HEK293 (cell line): ENCODE measurements around the gene PITPNB.

Source experiments
- CTCF ChIA-PET: fragments of 350-600 bp; formaldehyde crosslinking; extraction: SDS; loops from one replicate; lab custom pipeline; 2021; ENCODE audit warnings: antibody characterized with exemption; lab: Yijun Ruan, JAX
- POLR2A ChIA-PET: fragments of 300-600 bp; formaldehyde crosslinking; extraction: SDS; loops from one replicate; lab custom pipeline; 2020; ENCODE audit warnings: antibody characterized with exemption, inconsistent platforms; lab: Yijun Ruan, JAX
- H3K27ac ChIP-seq: fragments of 200-500 bp; sonication (Bioruptor generic); 2 replicates; pipeline ENCODE4 v1.5.1; 2014; ENCODE audit warnings: low read depth, low read length, control low read depth, inconsistent platforms; ENCODE audit errors: extremely low read depth
- H3K36me3 ChIP-seq, 2 experiments: fragments of 200-500 bp in 1 of 2; sonication (Bioruptor generic) in 1 of 2; 1 replicate in 1 of 2; 2 replicates in 1 of 2; pipeline ENCODE4 v1.5.1; 2014 to 2017; ENCODE audit warnings: inconsistent platforms in 2 of 2, low read length in 2 of 2; ENCODE audit not compliant: control insufficient read depth in 2 of 2, insufficient read depth in 1 of 2
- H3K4me1 ChIP-seq: fragments of 200-500 bp; sonication (Bioruptor generic); 2 replicates; pipeline ENCODE4 v1.5.1; 2014; ENCODE audit warnings: mild to moderate bottlenecking, low read length, inconsistent platforms; ENCODE audit not compliant: control insufficient read depth, insufficient read depth
- H3K4me3 ChIP-seq: 2 replicates; pipeline ENCODE4 v1.5.1; 2011; ENCODE audit warnings: low read depth, mild to moderate bottlenecking, control low read depth, low read length, moderate library complexity
- H3K9me3 ChIP-seq: fragments of 200-500 bp; sonication (Bioruptor generic); 2 replicates; pipeline ENCODE4 v1.5.1; 2014; ENCODE audit warnings: low read depth, low read length, inconsistent platforms; ENCODE audit not compliant: control insufficient read depth, insufficient read depth
- ATF2 ChIP-seq: fragments of 450-650 bp; formaldehyde crosslinking; IDR thresholded peaks from 2 replicates; pipeline ENCODE4 v1.5.1; 2016; ENCODE audit warnings: missing biosample characterization, missing genetic modification characterization, low read depth
- BCL11B ChIP-seq: fragments of 450-650 bp; formaldehyde crosslinking; IDR thresholded peaks from 2 replicates; pipeline ENCODE4 v1.5.1; 2016; ENCODE audit warnings: low read depth, missing biosample characterization, missing genetic modification characterization
- EGR2 ChIP-seq: fragments of 450-650 bp; formaldehyde crosslinking; IDR thresholded peaks from 2 replicates; pipeline ENCODE4 v1.5.1; 2016; ENCODE audit warnings: low read depth, missing biosample characterization, missing genetic modification characterization
- FEZF1 ChIP-seq: fragments of 450-650 bp; formaldehyde crosslinking; IDR thresholded peaks from 2 replicates; pipeline ENCODE4 v1.5.1; 2016; ENCODE audit warnings: missing biosample characterization, missing genetic modification characterization
- KLF17 ChIP-seq: fragments of 450-650 bp; formaldehyde crosslinking; IDR thresholded peaks from 2 replicates; pipeline ENCODE4 v1.5.1; 2016; ENCODE audit warnings: missing biosample characterization, missing genetic modification characterization
- SALL2 ChIP-seq: fragments of 450-650 bp; formaldehyde crosslinking; IDR thresholded peaks from 2 replicates; pipeline ENCODE4 v1.5.0; 2017; ENCODE audit warnings: missing biosample characterization, mild to moderate bottlenecking, missing genetic modification characterization, borderline replicate concordance
- TSHZ1 ChIP-seq: fragments of 450-650 bp; formaldehyde crosslinking; IDR thresholded peaks from 2 replicates; pipeline ENCODE4 v1.5.1; 2016; ENCODE audit warnings: missing biosample characterization, missing genetic modification characterization, borderline replicate concordance
- YY2 ChIP-seq: fragments of 450-650 bp; formaldehyde crosslinking; IDR thresholded peaks from 2 replicates; pipeline ENCODE4 v1.5.1; 2016; ENCODE audit warnings: missing biosample characterization, missing genetic modification characterization
- ZFP37 ChIP-seq: fragments of 450-650 bp; formaldehyde crosslinking; IDR thresholded peaks from 2 replicates; pipeline ENCODE4 v1.5.1; 2016; ENCODE audit warnings: missing biosample characterization, missing genetic modification characterization
- ZFP41 ChIP-seq: fragments of 450-650 bp; formaldehyde crosslinking; IDR thresholded peaks from 2 replicates; pipeline ENCODE4 v1.5.1; 2016; ENCODE audit warnings: missing biosample characterization, missing genetic modification characterization, borderline replicate concordance
- ZNF121 ChIP-seq: fragments of 450-650 bp; formaldehyde crosslinking; IDR thresholded peaks from 2 replicates; pipeline ENCODE4 v1.5.1; 2016; ENCODE audit warnings: missing biosample characterization, missing genetic modification characterization
- ZNF16 ChIP-seq: fragments of 450-650 bp; formaldehyde crosslinking; IDR thresholded peaks from 2 replicates; pipeline ENCODE4 v1.5.1; 2016; ENCODE audit warnings: low read depth, missing biosample characterization, missing genetic modification characterization
- ZNF211 ChIP-seq: fragments of 450-650 bp; formaldehyde crosslinking; IDR thresholded peaks from 2 replicates; pipeline ENCODE4 v1.5.1; 2016; ENCODE audit warnings: low read depth, missing biosample characterization, missing genetic modification characterization
- ZNF292 ChIP-seq: fragments of 450-650 bp; formaldehyde crosslinking; IDR thresholded peaks from 2 replicates; pipeline ENCODE4 v1.5.1; 2016; ENCODE audit warnings: low read depth, missing biosample characterization, missing genetic modification characterization, borderline replicate concordance
- ZNF341 ChIP-seq: fragments of 450-650 bp; formaldehyde crosslinking; IDR thresholded peaks from 2 replicates; pipeline ENCODE4; 2016; ENCODE audit warnings: low read depth, missing biosample characterization, missing genetic modification characterization
- ZNF37A ChIP-seq: fragments of 450-650 bp; IDR thresholded peaks from 2 replicates; pipeline ENCODE4 v1.5.1; 2018; ENCODE audit warnings: missing biosample characterization, missing genetic modification characterization
- ZNF501 ChIP-seq: fragments of 450-650 bp; formaldehyde crosslinking; IDR thresholded peaks from 2 replicates; pipeline ENCODE4 v1.5.1; 2016; ENCODE audit warnings: missing biosample characterization, missing genetic modification characterization
- ZNF514 ChIP-seq: fragments of 450-650 bp; formaldehyde crosslinking; IDR thresholded peaks from 2 replicates; pipeline ENCODE4 v1.5.1; 2016; ENCODE audit warnings: missing biosample characterization, missing genetic modification characterization
- ZNF600 ChIP-seq: fragments of 450-650 bp; formaldehyde crosslinking; IDR thresholded peaks from 2 replicates; pipeline ENCODE4 v1.5.1; 2016; ENCODE audit warnings: missing biosample characterization, missing genetic modification characterization
- ZNF654 ChIP-seq: fragments of 450-650 bp; formaldehyde crosslinking; IDR thresholded peaks from 2 replicates; pipeline ENCODE4 v1.5.1; 2016; ENCODE audit warnings: low read depth, missing biosample characterization, missing genetic modification characterization
- ZNF658 ChIP-seq: fragments of 450-650 bp; formaldehyde crosslinking; IDR thresholded peaks from 2 replicates; pipeline ENCODE4; 2016; ENCODE audit warnings: missing biosample characterization, missing genetic modification characterization
- ZNF776 ChIP-seq: fragments of 450-650 bp; formaldehyde crosslinking; IDR thresholded peaks from 2 replicates; pipeline ENCODE4 v1.5.0; 2017; ENCODE audit warnings: missing biosample characterization, missing genetic modification characterization, borderline replicate concordance
- ZNF777 ChIP-seq: fragments of 450-650 bp; formaldehyde crosslinking; IDR thresholded peaks from 2 replicates; pipeline ENCODE4 v1.5.1; 2017; ENCODE audit warnings: missing biosample characterization, missing genetic modification characterization, borderline replicate concordance
- ZNF792 ChIP-seq: fragments of 450-650 bp; formaldehyde crosslinking; IDR thresholded peaks from 2 replicates; pipeline ENCODE4 v1.5.1; 2016; ENCODE audit warnings: missing biosample characterization, missing genetic modification characterization
- ZNF830 ChIP-seq: fragments of 450-650 bp; IDR thresholded peaks from 2 replicates; pipeline ENCODE4 v1.5.0; 2018; ENCODE audit warnings: missing biosample characterization, missing genetic modification characterization, low read depth, mild to moderate bottlenecking, moderate library complexity
- ZSCAN18 ChIP-seq: fragments of 450-650 bp; formaldehyde crosslinking; IDR thresholded peaks from 2 replicates; pipeline ENCODE4 v1.5.1; 2016; ENCODE audit warnings: missing biosample characterization, missing genetic modification characterization

Gene PITPNB

GRCh38 chr22:27903805-27904473, 15.1 kb downstream of the PITPNB start (continued):
- no peak for TF ChIP-seq ATF2 (tag by site-specific recombination)
- TF ChIP-seq SALL2 (tag by site-specific recombination), result no peak
- TF ChIP-seq ZNF16, result no peak
- TF ChIP-seq ZNF37A (tag by site-specific recombination), result no peak
- TF ChIP-seq FEZF1 (tag by site-specific recombination), result 0 out of 2 replicates have a peak, but pooled peaks have one; percentile 30
- TF ChIP-seq ZNF776 (tag by site-specific recombination), result no peak
- TF ChIP-seq ZNF777, result no peak
- TF ChIP-seq ZNF501 (tag by site-specific recombination), result no peak
- TF ChIP-seq, all 188 proteins: peak for 6

- Histone ChIP-seq H3K9me3 (no peaks in the 10 kb centered on the region), H3K4me3 (no peak overlapping the region), H3K27ac (no peak overlapping the region), H3K36me3 (peaks cover 71 to 75% of the 10 kb centered on the region in 2 experiments), H3K4me1 (no peaks in the 10 kb centered on the region)
- ChIA-PET CTCF (interaction anchor here (0.6 to 4.2 kb wide), 2 partner anchors 13 to 36 kb away, joined by 3 to 40 read pairs; no protein-coding TSS in a partner anchor), POLR2A (interaction anchor here (1.2 kb wide), 1 partner anchor 20 kb away, joined by 3 read pairs; no protein-coding TSS in a partner anchor)
- no peak for TF ChIP-seq ZNF600 (tag by site-specific recombination)
- no peak for TF ChIP-seq ZNF341
- TF ChIP-seq ZNF501 (tag by site-specific recombination), result no peak
- no peak for TF ChIP-seq ZNF654 (tag by site-specific recombination)
- no peak for TF ChIP-seq ZNF292 (tag by site-specific recombination)
- TF ChIP-seq ZFP37, result no peak
- no peak for TF ChIP-seq KLF17 (tag by site-specific recombination)
- no peak for TF ChIP-seq ZSCAN18 (tag by site-specific recombination)
- no peak for TF ChIP-seq ZNF777
- TF ChIP-seq BCL11B (tag by site-specific recombination), result no peak
- TF ChIP-seq TSHZ1 (tag by site-specific recombination), result no peak
- TF ChIP-seq ZNF121, result no peak
- TF ChIP-seq ZNF658, result no peak
- TF ChIP-seq ZFP41, result no peak
- no peak for TF ChIP-seq ZNF211 (tag by site-specific recombination)
- no peak for TF ChIP-seq YY2 (tag by site-specific recombination)
- TF ChIP-seq ZNF514, result no peak
- TF ChIP-seq ZNF792 (tag by site-specific recombination), result no peak
- no peak for TF ChIP-seq EGR2 (tag by site-specific recombination)
- no peak for TF ChIP-seq ZNF830 (tag by site-specific recombination)
These were observed 18.9 kb downstream of the PITPNB start for GRCh38 chr22:27900153-27900552.
